GM12801 (cell line): Measurements from ENCODE around the gene MACROD2.

Experiments used
- CTCF ChIP-seq: IDR thresholded peaks from one replicate; pipeline ENCODE4 v1.5.1; 2011; ENCODE audit warnings: control low read depth; ENCODE audit not compliant: insufficient read length; ENCODE audit errors: extremely low read depth

Gene MACROD2

DNA sequence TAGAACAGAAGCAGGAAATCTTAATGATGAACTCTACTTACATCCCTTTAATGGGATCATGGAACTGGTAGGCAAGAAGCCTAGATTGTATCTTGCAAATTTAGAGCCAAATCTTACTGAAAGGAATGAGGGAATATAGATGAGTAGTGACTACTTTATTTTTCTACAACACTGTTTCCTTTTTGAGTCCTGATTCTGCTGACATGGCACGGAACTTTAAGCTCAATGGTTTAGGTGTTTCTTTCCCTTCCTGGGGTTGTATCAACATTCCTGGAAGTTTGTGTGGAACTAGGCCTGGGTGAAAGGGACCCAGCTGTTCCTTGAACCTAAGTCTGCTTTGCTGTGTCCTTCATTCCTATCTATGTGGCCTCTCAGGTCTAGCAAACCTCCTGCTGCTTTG lies 1047.4 kb downstream of the MACROD2 start:
- TF ChIP-seq CTCF = no peak

- no peak for TF ChIP-seq CTCF
Observed at GRCh38 chr20:15045246-15045645, 1049.9 kb downstream of the MACROD2 start.

- no peak for TF ChIP-seq CTCF
Observed at GRCh38 chr20:15047042-15047441, 1051.7 kb downstream of the MACROD2 start.

DNA sequence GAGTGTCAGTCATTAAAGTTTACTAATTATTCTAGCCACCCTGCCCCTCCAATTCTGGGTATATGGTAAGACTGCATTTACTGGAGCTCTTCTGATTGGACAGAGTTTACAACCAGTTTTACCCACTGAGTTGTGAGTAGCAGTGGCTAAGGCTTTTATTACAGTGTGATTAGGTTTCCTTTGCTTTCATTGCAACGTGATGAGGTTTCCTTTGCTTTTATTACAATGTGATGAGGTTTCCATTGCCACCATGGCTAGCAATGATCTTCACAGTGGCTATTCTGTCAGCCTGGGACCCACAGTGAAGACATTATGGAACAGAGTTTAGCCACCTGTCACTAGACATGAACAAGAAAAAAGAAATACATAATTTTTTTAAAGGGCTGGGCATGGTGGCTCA lies 1052.3 kb downstream of the MACROD2 start:
- no peak for TF ChIP-seq CTCF

DNA sequence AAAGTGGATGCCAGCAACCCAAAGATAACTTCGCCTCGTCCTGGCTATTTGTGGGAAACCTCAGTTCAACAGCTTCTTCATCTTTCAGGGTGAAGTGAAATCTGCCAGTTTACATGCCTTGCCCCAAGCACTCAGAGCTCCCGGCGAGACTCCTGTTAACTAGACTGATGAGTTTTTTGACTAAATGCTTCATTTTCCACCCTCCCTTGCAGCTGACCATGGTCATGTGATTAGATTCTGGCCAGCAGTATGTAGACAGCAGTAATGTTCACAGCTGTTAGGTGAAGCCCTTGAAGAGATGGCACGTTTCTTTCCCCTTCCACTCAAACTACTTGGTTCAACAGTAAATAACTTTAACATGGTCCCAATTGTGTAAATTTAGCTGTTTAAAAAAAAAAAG lies 1060.9 kb downstream of the MACROD2 start:
- TF ChIP-seq CTCF = no peak

DNA sequence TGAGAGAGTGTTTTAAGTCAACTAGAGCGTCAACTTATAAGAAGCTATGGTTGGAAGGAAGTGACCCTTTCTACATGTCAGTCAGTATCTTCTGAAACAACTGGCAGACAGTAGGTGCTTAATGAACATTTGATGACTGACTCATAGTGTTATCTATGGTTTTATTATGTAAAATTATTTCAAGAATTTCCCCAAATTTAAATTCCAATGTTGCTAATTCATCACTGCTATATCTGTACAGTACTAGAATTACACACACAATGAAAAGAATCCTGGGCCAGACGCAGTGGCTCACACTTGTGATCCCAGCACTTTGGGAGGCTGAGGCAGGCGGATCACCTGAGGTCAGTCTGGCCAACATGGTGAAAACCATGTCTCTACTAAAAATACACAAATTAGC lies 1063.5 kb downstream of the MACROD2 start:
- TF ChIP-seq CTCF = no peak

DNA sequence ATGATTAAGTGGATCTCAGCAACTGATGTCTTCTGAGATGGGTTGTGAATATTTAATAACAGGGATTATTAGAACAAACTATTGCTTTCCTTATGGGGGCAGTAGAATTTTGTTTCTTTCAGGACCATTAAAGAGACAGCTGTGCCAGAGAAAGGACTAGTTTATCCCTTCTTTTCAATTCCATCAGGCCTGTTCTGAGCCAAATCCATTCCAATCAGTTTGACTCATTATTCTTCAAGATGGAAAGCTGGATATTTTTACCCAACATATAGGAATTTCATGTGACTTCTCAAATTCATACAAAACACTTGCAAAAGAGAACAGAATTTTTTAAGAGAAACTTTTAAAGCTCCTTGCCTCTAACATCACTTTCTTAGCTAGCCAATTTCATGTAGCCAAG lies 1064.1 kb downstream of the MACROD2 start:
- TF ChIP-seq CTCF = no peak
